HUES6 (cell line): ENCODE data around the gene OR10S1.
"Not testable (repeated sequence)": the region's sequence is repeated elsewhere in the genome, so short reads cannot be mapped to it uniquely, and the experiment has no call there.

Experiments
- H3K27ac ChIP-seq: 2 replicates; pipeline ENCODE4 v1.7.0; 2013; ENCODE audit warnings: low read depth, mild to moderate bottlenecking, low read length, inconsistent platforms
- H3K27me3 ChIP-seq: 2 replicates; pipeline ENCODE4 v1.6.1; 2013; ENCODE audit warnings: low read length; ENCODE audit not compliant: control insufficient read depth, insufficient read depth
- H3K36me3 ChIP-seq: 2 replicates; pipeline ENCODE4 v1.6.1; 2013; ENCODE audit warnings: low read length; ENCODE audit not compliant: control insufficient read depth, insufficient read depth
- H3K4me1 ChIP-seq: 2 replicates; pipeline ENCODE4 v1.6.1; 2013; ENCODE audit warnings: low read length; ENCODE audit not compliant: control insufficient read depth, insufficient read depth
- H3K4me3 ChIP-seq: 2 replicates; pipeline ENCODE4 v1.5.1; 2013; ENCODE audit warnings: low read depth, low read length
- H3K9ac ChIP-seq: one replicate; pipeline ENCODE4 v1.6.1; 2013; ENCODE audit warnings: mild to moderate bottlenecking, low read length
- H3K9me3 ChIP-seq: 2 replicates; pipeline ENCODE4 v1.6.1; 2013; ENCODE audit warnings: low read depth, low read length; ENCODE audit not compliant: control insufficient read depth, insufficient read depth

OR10S1 gene

GRCh38 chr11:123977731-123978347 lies at the start of gene OR10S1:
OR10S1 (minus strand) TSS chr11:123977781; CDS start chr11:123977664, 117 bp downstream.
- Histone ChIP-seq H3K4me3 (no peak within 1 kb of the TSS), H3K4me1 (no peaks in the 10 kb centered on the region), H3K9me3 (no peaks in the 10 kb centered on the region; the same call in 1 of the 2 replicates), H3K27ac (no peak within 1 kb of the TSS), H3K9ac (no peak within 1 kb of the TSS), H3K27me3 (no peaks in the 10 kb centered on the region), H3K36me3 (no peaks in the 10 kb centered on the region)

- Histone ChIP-seq H3K9ac (no peak within 1 kb of the TSS), H3K9me3 (no peaks in the 10 kb centered on the region), H3K4me1 (no peaks in the 10 kb centered on the region), H3K36me3 (no peaks in the 10 kb centered on the region), H3K27ac (no peak within 1 kb of the TSS), H3K4me3 (no peak within 1 kb of the TSS), H3K27me3 (no peaks in the 10 kb centered on the region)
Observed at GRCh38 chr11:124026498-124026897, 48.9 kb upstream of the OR10S1 start, which contains the start of gene OR10G8. OR10G8 (plus strand) TSS chr11:124026798; CDS start chr11:124029623, 2,825 bp downstream.

GRCh38 chr11:124015837-124016236 lies 38.3 kb upstream of the OR10S1 start:
- not testable (repeated sequence) for H3K4me1 ChIP-seq, H3K9ac ChIP-seq, H3K27me3 ChIP-seq, H3K4me3 ChIP-seq, H3K9me3 ChIP-seq, H3K36me3 ChIP-seq, H3K27ac ChIP-seq

- peaks cover 7% of the 10 kb centered on the region; the same call in 1 of the 2 replicates for H3K4me1 ChIP-seq
- no peak within 1 kb of the TSS for H3K27ac ChIP-seq
- no peak within 1 kb of the TSS for H3K4me3 ChIP-seq
- H3K9me3 ChIP-seq: no peaks in the 10 kb centered on the region
- no peaks in the 10 kb centered on the region for H3K27me3 ChIP-seq
- H3K9ac ChIP-seq: no peak within 1 kb of the TSS
- no peaks in the 10 kb centered on the region for H3K36me3 ChIP-seq
Observed at GRCh38 chr11:124012697-124013096, 35.1 kb upstream of the OR10S1 start, which contains the start of gene OR10G4. OR10G4 (plus strand) TSS chr11:124012997; CDS start chr11:124015575, 2,578 bp downstream.

- no peaks in the 10 kb centered on the region for H3K4me1 ChIP-seq
- no peaks in the 10 kb centered on the region for H3K36me3 ChIP-seq
- H3K9ac ChIP-seq: no peak within 1 kb of the TSS
- H3K27ac ChIP-seq: no peak within 1 kb of the TSS
- no peaks in the 10 kb centered on the region for H3K9me3 ChIP-seq
- H3K4me3 ChIP-seq: no peak within 1 kb of the TSS
- H3K27me3 ChIP-seq: no peaks in the 10 kb centered on the region
Observed at GRCh38 chr11:123995119-123995518, 17.5 kb upstream of the OR10S1 start, which contains the start of gene OR10G6. OR10G6 (minus strand) TSS chr11:123995161; CDS start chr11:123995161, 0 bp downstream.

- Histone ChIP-seq H3K27me3 (no peaks in the 10 kb centered on the region), H3K9ac (no peak overlapping the region), H3K4me1 (no peaks in the 10 kb centered on the region), H3K27ac (no peak overlapping the region), H3K4me3 (no peak overlapping the region), H3K9me3 (no peaks in the 10 kb centered on the region; the same call in 1 of the 2 replicates), H3K36me3 (no peaks in the 10 kb centered on the region)
Observed at GRCh38 chr11:123979311-123979710, 1.7 kb upstream of the OR10S1 start.

GRCh38 chr11:123976770-123977560 lies 616 bp downstream of the OR10S1 start:
- Histone ChIP-seq H3K9me3 (no peaks in the 10 kb centered on the region), H3K36me3 (no peaks in the 10 kb centered on the region), H3K4me1 (no peaks in the 10 kb centered on the region), H3K27me3 (no peaks in the 10 kb centered on the region), H3K4me3 (no peak overlapping the region), H3K27ac (no peak overlapping the region), H3K9ac (no peak overlapping the region)

GRCh38 chr11:123973816-123974215 lies 3.8 kb downstream of the OR10S1 start:
- no peaks in the 10 kb centered on the region for H3K4me1 ChIP-seq
- no peaks in the 10 kb centered on the region for H3K27me3 ChIP-seq
- no peaks in the 10 kb centered on the region for H3K36me3 ChIP-seq
- no peaks in the 10 kb centered on the region for H3K9me3 ChIP-seq
- no peak overlapping the region for H3K27ac ChIP-seq
- H3K9ac ChIP-seq: no peak overlapping the region
- H3K4me3 ChIP-seq: no peak overlapping the region

GRCh38 chr11:123956752-123957151 lies 20.8 kb downstream of the OR10S1 start:
- Histone ChIP-seq H3K9me3 (peaks cover 4% of the 10 kb centered on the region; the same call in 1 of the 2 replicates), H3K27ac (no peak overlapping the region), H3K36me3 (no peaks in the 10 kb centered on the region), H3K4me1 (no peaks in the 10 kb centered on the region), H3K9ac (no peak overlapping the region), H3K27me3 (no peaks in the 10 kb centered on the region), H3K4me3 (no peak overlapping the region)

GRCh38 chr11:123945132-123945531 lies 32.4 kb downstream of the OR10S1 start:
- Histone ChIP-seq H3K9me3 (no peaks in the 10 kb centered on the region), H3K36me3 (no peaks in the 10 kb centered on the region), H3K4me3 (no peak overlapping the region), H3K27me3 (no peaks in the 10 kb centered on the region), H3K4me1 (no peaks in the 10 kb centered on the region), H3K27ac (no peak overlapping the region), H3K9ac (no peak overlapping the region)

GRCh38 chr11:123943738-123944137 lies 33.8 kb downstream of the OR10S1 start, which contains the start of gene OR6T1:
OR6T1 (minus strand) TSS chr11:123943838; CDS start chr11:123943838, 0 bp downstream.
- H3K36me3 ChIP-seq: no peaks in the 10 kb centered on the region
- no peak within 1 kb of the TSS for H3K27ac ChIP-seq
- H3K4me1 ChIP-seq: no peaks in the 10 kb centered on the region
- no peaks in the 10 kb centered on the region for H3K9me3 ChIP-seq
- no peaks in the 10 kb centered on the region for H3K27me3 ChIP-seq
- H3K4me3 ChIP-seq: no peak within 1 kb of the TSS
- no peak within 1 kb of the TSS for H3K9ac ChIP-seq
